GM12878 (cell line): ENCODE data around the gene PI4K2A. TPM values are rescaled to one million over a fixed set of nuclear protein-coding genes. Genes with fewer than 3 reads are reported as not detected.
A peak's percentile ranks its signal among the peaks of the same experiment; 100 is the strongest.

ENCODE experiments used
- ATF2 ChIP-seq: IDR thresholded peaks from 2 replicates; pipeline ENCODE4 v1.6.1; 2012; ENCODE audit warnings: low read length, inconsistent platforms
- ATF3 ChIP-seq: IDR thresholded peaks from 2 replicates; pipeline ENCODE4 v1.6.1; 2011; ENCODE audit warnings: low read depth, mild to moderate bottlenecking, low read length, moderate library complexity, borderline replicate concordance; ENCODE audit errors: extremely low read depth
- CHD1 ChIP-seq: IDR thresholded peaks from 2 replicates; pipeline ENCODE4 v1.6.1; 2012; ENCODE audit warnings: low read depth, low read length, improper control_type of control experiment
- CHD4 ChIP-seq: fragments of 200-600 bp; sonication (generic); IDR thresholded peaks from 2 replicates; pipeline ENCODE4 v1.6.1; 2016; ENCODE audit warnings: mild to moderate bottlenecking
- CREB1 ChIP-seq: IDR thresholded peaks from 2 replicates; pipeline ENCODE4 v1.6.1; 2012; ENCODE audit warnings: low read depth, mild to moderate bottlenecking, inconsistent platforms
- CREM ChIP-seq: IDR thresholded peaks from 2 replicates; pipeline ENCODE4 v1.6.1; 2014; ENCODE audit warnings: antibody characterized with exemption, low read depth
- EGR1 ChIP-seq, 2 experiments: IDR thresholded peaks; 1 replicate in 1 of 2; 2 replicates in 1 of 2; pipeline ENCODE4 v1.6.1; 2011 to 2012; ENCODE audit warnings: low read depth in 2 of 2, low read length in 2 of 2, borderline replicate concordance in 1 of 2, mild to moderate bottlenecking in 1 of 2, moderate library complexity in 1 of 2
- MYC ChIP-seq: IDR thresholded peaks from 2 replicates; pipeline ENCODE4 v1.6.1; 2011; ENCODE audit warnings: mild to moderate bottlenecking, low read length, moderate library complexity, inconsistent platforms; ENCODE audit not compliant: insufficient read depth, insufficient replicate concordance, insufficient read length, severe bottlenecking
- NFXL1 ChIP-seq: fragments of 450-650 bp; IDR thresholded peaks from 2 replicates; pipeline ENCODE4 v1.6.1; 2017; ENCODE audit warnings: antibody characterized with exemption, mild to moderate bottlenecking, borderline replicate concordance
- NKRF ChIP-seq: fragments of 450-650 bp; conservative IDR thresholded peaks from 2 replicates; pipeline ENCODE4 v1.6.1; 2017; ENCODE audit warnings: mild to moderate bottlenecking, moderate library complexity
- PAX5 ChIP-seq: IDR thresholded peaks from 2 replicates; pipeline ENCODE4 v1.6.1; 2011; ENCODE audit warnings: low read depth, low read length, borderline replicate concordance
- POLR2A ChIP-seq: IDR thresholded peaks from 2 replicates; pipeline ENCODE4 v1.6.1; 2011; ENCODE audit warnings: low read depth, mild to moderate bottlenecking, low read length
- SMARCA5 ChIP-seq: fragments of 450-650 bp; IDR thresholded peaks from 2 replicates; pipeline ENCODE4 v1.6.1; 2017; ENCODE audit warnings: mild to moderate bottlenecking
- SP1 ChIP-seq: IDR thresholded peaks from one replicate; pipeline ENCODE4 v1.6.1; 2011; ENCODE audit warnings: low read depth, low read length
- SPI1 ChIP-seq: IDR thresholded peaks from 2 replicates; pipeline ENCODE4 v1.6.1; 2011; ENCODE audit warnings: low read depth, mild to moderate bottlenecking, low read length, moderate library complexity, borderline replicate concordance; ENCODE audit not compliant: insufficient read depth
- ZNF592 ChIP-seq: fragments of 450-650 bp; IDR thresholded peaks from 2 replicates; pipeline ENCODE4 v1.6.1; 2017; ENCODE audit warnings: mild to moderate bottlenecking, moderate library complexity
- ZSCAN29 ChIP-seq: fragments of 450-650 bp; IDR thresholded peaks from 2 replicates; pipeline ENCODE4 v1.6.1; 2017; ENCODE audit warnings: mild to moderate bottlenecking, moderate library complexity
- polyA plus RNA-seq, 11 experiments: library from polyadenylated mRNA; depleted of rRNA in 4 of 11; unstranded in 6 of 11; stranded (reverse) in 5 of 11; fragments of >200 nt; fragmentation: Nextera tagmentation in 4 of 11; fragmentation: Illumina TruSeq in 1 of 11; extraction: Ambion mirVana in 4 of 11; extraction: Trizol in 1 of 11; gene quantifications; 1 replicate in 1 of 11; 2 replicates in 10 of 11; pipeline versions ENCODE4 v1.2.1 to v1.2.3, GENCODE V29; 2011 to 2016; ENCODE audit warnings: inconsistent platforms in 2 of 11, missing spikeins in 2 of 11, low read depth in 1 of 11
- total RNA-seq, 4 experiments: library from RNA; depleted of rRNA in 3 of 4; stranded (reverse); fragments of >200 nt in 3 of 4; fragmentation: Illumina TruSeq in 1 of 4; extraction: Trizol in 1 of 4; gene quantifications; 2 replicates each; pipeline versions ENCODE4 v1.2.1 to v1.2.3, GENCODE V29; 2013 to 2021
- TF ChIP-seq, protein P1 (sequence below), 3 experiments: IDR thresholded peaks in 2 of 3; conservative IDR thresholded peaks in 1 of 3; 2 replicates each; pipeline ENCODE4 v1.5.1; 2011; ENCODE audit warnings: low read depth in 3 of 3, low read length in 3 of 3, mild to moderate bottlenecking in 3 of 3, control low read depth in 2 of 3, moderate library complexity in 2 of 3, inconsistent platforms in 1 of 3, mixed read lengths in 1 of 3; ENCODE audit not compliant: control insufficient read depth in 2 of 3, insufficient read depth in 1 of 3; ENCODE audit errors: extremely low read depth in 1 of 3
- TF ChIP-seq, protein P2 (sequence below): IDR thresholded peaks from 2 replicates; pipeline ENCODE4 v1.6.1; 2011; ENCODE audit warnings: borderline replicate concordance, low read depth, mild to moderate bottlenecking, moderate library complexity, mixed read lengths, low read length; ENCODE audit not compliant: insufficient read depth; ENCODE audit errors: extremely low read length

Gene PI4K2A
- total and polyA plus RNA-seq, 10 of the 15 experiments (the other 5 are each of a cell fraction or from before 2014, with no cell fraction given): 1.5 to 14.5 (median 10.0) TPM

DNA sequence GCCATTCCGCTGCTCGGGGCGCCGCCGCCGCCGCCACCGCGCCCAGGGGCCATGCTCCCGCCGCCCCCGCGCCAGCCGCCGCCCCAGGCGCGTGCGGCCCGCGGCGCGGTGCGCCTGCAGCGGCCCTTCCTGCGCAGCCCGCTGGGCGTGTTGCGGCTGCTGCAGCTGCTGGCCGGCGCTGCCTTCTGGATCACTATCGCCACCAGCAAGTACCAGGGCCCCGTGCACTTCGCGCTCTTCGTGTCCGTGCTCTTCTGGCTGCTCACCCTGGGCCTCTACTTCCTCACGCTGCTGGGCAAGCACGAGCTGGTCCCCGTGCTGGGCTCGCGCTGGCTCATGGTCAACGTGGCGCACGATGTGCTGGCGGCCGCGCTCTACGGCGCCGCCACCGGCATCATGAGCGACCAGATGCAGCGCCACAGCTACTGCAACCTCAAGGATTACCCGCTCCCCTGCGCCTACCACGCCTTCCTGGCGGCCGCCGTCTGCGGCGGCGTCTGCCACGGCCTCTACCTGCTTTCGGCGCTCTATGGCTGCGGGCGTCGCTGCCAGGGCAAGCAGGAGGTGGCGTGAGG lies 73.4 kb downstream of the PI4K2A start (continued):
- TF ChIP-seq ZNF592 (no peak), CHD4 (no peak), SMARCA5 (0 out of 2 replicates have a peak, but pooled peaks have one; percentile 37), ZSCAN29 (no peak), SP1 (no peak), CREB1 (0 out of 2 replicates have a peak, but pooled peaks have one; percentile 30), CREM (no peak), POLR2A (peak; percentile 87), SPI1 (no peak), CHD1 (no peak), MYC (peak; percentile 81), PAX5 (no peak), ATF3 (no peak), ATF2 (no peak), EGR1 (IDR thresholded peaks at IDR 0.05; ENCODE audit: borderline replicate concordance in 1 of 2, low read depth in 2 of 2, low read length in 2 of 2) (0 out of 3 replicates have a peak, but pooled peaks of 1 of the 2 experiments have one; percentile 44), NFXL1 (no peak), NKRF (0 out of 2 replicates have a peak, but pooled peaks have one; percentile 37)
- TF ChIP-seq, protein P1, sequence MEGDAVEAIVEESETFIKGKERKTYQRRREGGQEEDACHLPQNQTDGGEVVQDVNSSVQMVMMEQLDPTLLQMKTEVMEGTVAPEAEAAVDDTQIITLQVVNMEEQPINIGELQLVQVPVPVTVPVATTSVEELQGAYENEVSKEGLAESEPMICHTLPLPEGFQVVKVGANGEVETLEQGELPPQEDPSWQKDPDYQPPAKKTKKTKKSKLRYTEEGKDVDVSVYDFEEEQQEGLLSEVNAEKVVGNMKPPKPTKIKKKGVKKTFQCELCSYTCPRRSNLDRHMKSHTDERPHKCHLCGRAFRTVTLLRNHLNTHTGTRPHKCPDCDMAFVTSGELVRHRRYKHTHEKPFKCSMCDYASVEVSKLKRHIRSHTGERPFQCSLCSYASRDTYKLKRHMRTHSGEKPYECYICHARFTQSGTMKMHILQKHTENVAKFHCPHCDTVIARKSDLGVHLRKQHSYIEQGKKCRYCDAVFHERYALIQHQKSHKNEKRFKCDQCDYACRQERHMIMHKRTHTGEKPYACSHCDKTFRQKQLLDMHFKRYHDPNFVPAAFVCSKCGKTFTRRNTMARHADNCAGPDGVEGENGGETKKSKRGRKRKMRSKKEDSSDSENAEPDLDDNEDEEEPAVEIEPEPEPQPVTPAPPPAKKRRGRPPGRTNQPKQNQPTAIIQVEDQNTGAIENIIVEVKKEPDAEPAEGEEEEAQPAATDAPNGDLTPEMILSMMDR (IDR thresholded peaks at IDR 0.05 in 2 of 3, conservative IDR thresholded peaks at IDR 0.05 in 1 of 3; ENCODE audit: control insufficient read depth in 2 of 3, extremely low read depth in 1 of 3, insufficient read depth in 1 of 3, low read depth in 3 of 3, low read length in 3 of 3): peak; percentile 13 to 42 (median 28); a peak in 3 of 6 replicates
- TF ChIP-seq, protein P2, sequence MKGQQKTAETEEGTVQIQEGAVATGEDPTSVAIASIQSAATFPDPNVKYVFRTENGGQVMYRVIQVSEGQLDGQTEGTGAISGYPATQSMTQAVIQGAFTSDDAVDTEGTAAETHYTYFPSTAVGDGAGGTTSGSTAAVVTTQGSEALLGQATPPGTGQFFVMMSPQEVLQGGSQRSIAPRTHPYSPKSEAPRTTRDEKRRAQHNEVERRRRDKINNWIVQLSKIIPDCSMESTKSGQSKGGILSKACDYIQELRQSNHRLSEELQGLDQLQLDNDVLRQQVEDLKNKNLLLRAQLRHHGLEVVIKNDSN: no peak
